CD14-positive monocyte (primary cell): ENCODE measurements around the gene TECPR1. TPM values are rescaled to one million over a fixed set of nuclear protein-coding genes. Genes with fewer than 3 reads are reported as not detected.
A peak's percentile ranks its signal among the peaks of the same experiment; 100 is the strongest.

Experiments used
- DNase-seq, 3 donors: peaks; one replicate each; pipeline ENCODE4 v3.0.0-alpha.2; 2011 to 2022
- H2AFZ ChIP-seq: 2 replicates; pipeline ENCODE4 v1.6.0; 2012; ENCODE audit warnings: mild to moderate bottlenecking, low read depth, low read length, inconsistent platforms; ENCODE audit not compliant: insufficient read depth, poor library complexity, severe bottlenecking
- H3K27ac ChIP-seq, 2 donors: 1 replicate in 1 of 2; 2 replicates in 1 of 2; pipeline ENCODE4 v1.5.1; 2012 to 2013; ENCODE audit warnings: low read length in 2 of 2, control low read depth in 1 of 2, inconsistent platforms in 1 of 2, low read depth in 1 of 2, mild to moderate bottlenecking in 1 of 2
- H3K27me3 ChIP-seq, 2 donors: one replicate each; pipeline versions ENCODE4 v1.6.0 to v1.6.1; 2011 to 2013; ENCODE audit warnings: low read length in 2 of 2; ENCODE audit not compliant: control insufficient read depth in 2 of 2, insufficient read depth in 2 of 2
- H3K36me3 ChIP-seq, 2 donors: replicated peaks in 1 of 2; 1 replicate in 1 of 2; 2 replicates in 1 of 2; pipeline versions ENCODE4 v1.5.1 to v1.6.1; 2012 to 2013; ENCODE audit warnings: low read length in 2 of 2, control low read depth in 1 of 2, inconsistent platforms in 1 of 2, mild to moderate bottlenecking in 1 of 2; ENCODE audit not compliant: insufficient read depth in 2 of 2, control insufficient read depth in 1 of 2
- H3K4me1 ChIP-seq, 2 donors: 1 replicate in 1 of 2; 2 replicates in 1 of 2; pipeline versions ENCODE4 v1.5.1 to v1.6.1; 2012 to 2013; ENCODE audit warnings: low read length in 2 of 2, control low read depth in 1 of 2, inconsistent platforms in 1 of 2, mild to moderate bottlenecking in 1 of 2, moderate library complexity in 1 of 2; ENCODE audit not compliant: insufficient read depth in 2 of 2, control insufficient read depth in 1 of 2
- H3K4me2 ChIP-seq: replicated peaks from 2 replicates; pipeline ENCODE3; 2012; ENCODE audit warnings: low read length, moderate library complexity, mild to moderate bottlenecking; ENCODE audit not compliant: poor library complexity, severe bottlenecking; ENCODE audit errors: extremely low read depth
- H3K4me3 ChIP-seq, 3 experiments: fragments of 200-600 bp in 1 of 3; sonication (generic) in 1 of 3; replicated peaks in 1 of 3; 1 replicate in 2 of 3; 2 replicates in 1 of 3; pipeline ENCODE4 v1.5.1; 2011 to 2013; ENCODE audit warnings: low read length in 3 of 3, mild to moderate bottlenecking in 3 of 3, control low read depth in 2 of 3, low read depth in 2 of 3, inconsistent platforms in 1 of 3, moderate library complexity in 1 of 3
- H3K79me2 ChIP-seq: 2 replicates; pipeline ENCODE4 v1.6.0; 2012; ENCODE audit warnings: mild to moderate bottlenecking, control low read depth, inconsistent platforms, low read length, moderate library complexity; ENCODE audit not compliant: insufficient read depth
- H3K9ac ChIP-seq: 2 replicates; pipeline ENCODE4 v1.6.0; 2017; ENCODE audit warnings: low read length, mild to moderate bottlenecking; ENCODE audit not compliant: insufficient read depth, poor library complexity, severe bottlenecking
- H3K9me3 ChIP-seq, 2 donors: replicated peaks in 1 of 2; 1 replicate in 1 of 2; 2 replicates in 1 of 2; pipeline versions ENCODE4 v1.5.1 to v1.6.1; 2012 to 2013; ENCODE audit warnings: low read length in 2 of 2, control low read depth in 1 of 2; ENCODE audit not compliant: control insufficient read depth in 1 of 2, insufficient read depth in 1 of 2
- H4K20me1 ChIP-seq: 2 replicates; pipeline ENCODE4 v1.6.0; 2012; ENCODE audit warnings: mild to moderate bottlenecking, low read length, control low read depth, moderate library complexity; ENCODE audit not compliant: insufficient read depth
- H3K27ac Mint-ChIP-seq, 7 donors: one replicate each; pipeline ENCODE4 v1.8.0; 2020; ENCODE audit warnings: mild to moderate bottlenecking in 7 of 7, mixed read lengths in 7 of 7, moderate library complexity in 6 of 7, inconsistent platforms in 2 of 7
- H3K27me3 Mint-ChIP-seq, 3 donors: one replicate each; pipeline ENCODE4 v1.8.0; 2021 to 2022; ENCODE audit warnings: low read depth in 3 of 3, mild to moderate bottlenecking in 3 of 3, mixed read lengths in 3 of 3, moderate library complexity in 3 of 3, inconsistent platforms in 1 of 3
- H3K36me3 Mint-ChIP-seq, 2 donors: one replicate each; pipeline ENCODE4 v1.8.0; 2020; ENCODE audit warnings: mixed read lengths in 2 of 2, inconsistent platforms in 1 of 2, mild to moderate bottlenecking in 1 of 2
- H3K4me1 Mint-ChIP-seq: one replicate; pipeline ENCODE4 v1.8.0; 2020; ENCODE audit warnings: mild to moderate bottlenecking, mixed read lengths
- H3K4me3 Mint-ChIP-seq, 2 donors: one replicate each; pipeline ENCODE4 v1.8.0; 2020; ENCODE audit warnings: mild to moderate bottlenecking in 2 of 2, mixed read lengths in 2 of 2, moderate library complexity in 1 of 2
- H3K9me3 Mint-ChIP-seq, 7 donors: one replicate each; pipeline ENCODE4 v1.8.0; 2020 to 2022; ENCODE audit warnings: mixed read lengths in 7 of 7, mild to moderate bottlenecking in 6 of 7, moderate library complexity in 6 of 7, inconsistent platforms in 2 of 7
- WGBS: methylation state at CpG from one replicate; pipeline ENCODE4 v1.1.5; 2013; ENCODE audit warnings: missing lambda C conversion rate; ENCODE audit not compliant: insufficient coverage; 5-methylcytosine and 5-hydroxymethylcytosine counted together
- intact Hi-C, 2 donors: fragments of 100-400 bp; cut with micrococcal nuclease; formaldehyde crosslinking; loops; one replicate each; pipeline versions ENCODE4 v1.15.0 to v1.15.1; 2023
- polyA plus RNA-seq, 3 donors: library from polyadenylated mRNA; depleted of rRNA in 1 of 3; unstranded in 2 of 3; stranded (reverse) in 1 of 3; fragments of 300-500 nt in 2 of 3; fragments of >200 nt in 1 of 3; fragmentation: Illumina TruSeq in 2 of 3; gene quantifications; 1 replicate in 2 of 3; 2 replicates in 1 of 3; pipeline ENCODE4 v1.2.3, GENCODE V29; 2012 to 2021
- TF ChIP-seq, protein P1 (sequence below): fragments of 200-600 bp; IDR thresholded peaks from one replicate; pipeline ENCODE4 v1.8.0; 2022; ENCODE audit warnings: antibody characterized with exemption, mild to moderate bottlenecking

Gene TECPR1
- polyA plus RNA-seq, 3 donors, result 5.7 to 20.0 (median 10.2) TPM

DNA sequence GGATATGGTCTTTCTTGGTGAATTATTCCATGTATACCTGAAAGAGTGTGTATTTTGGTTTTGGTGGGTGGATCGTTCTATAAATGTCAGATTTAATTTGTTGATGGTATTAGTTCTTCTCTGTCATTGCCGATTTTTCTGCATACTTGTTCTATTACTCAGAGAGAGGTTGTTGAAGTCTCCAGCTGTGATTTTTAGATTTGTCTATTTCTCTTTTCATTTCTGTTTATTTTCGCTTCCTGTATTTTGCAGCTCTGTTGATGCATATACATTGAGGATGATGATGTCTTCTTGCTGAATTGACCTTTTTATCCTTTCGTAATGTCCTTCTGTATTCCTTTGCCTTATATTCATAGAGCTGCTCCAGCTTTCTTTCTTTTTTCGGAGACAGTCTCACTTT lies 52.9 kb downstream of the TECPR1 start:
- TF ChIP-seq, protein P1, sequence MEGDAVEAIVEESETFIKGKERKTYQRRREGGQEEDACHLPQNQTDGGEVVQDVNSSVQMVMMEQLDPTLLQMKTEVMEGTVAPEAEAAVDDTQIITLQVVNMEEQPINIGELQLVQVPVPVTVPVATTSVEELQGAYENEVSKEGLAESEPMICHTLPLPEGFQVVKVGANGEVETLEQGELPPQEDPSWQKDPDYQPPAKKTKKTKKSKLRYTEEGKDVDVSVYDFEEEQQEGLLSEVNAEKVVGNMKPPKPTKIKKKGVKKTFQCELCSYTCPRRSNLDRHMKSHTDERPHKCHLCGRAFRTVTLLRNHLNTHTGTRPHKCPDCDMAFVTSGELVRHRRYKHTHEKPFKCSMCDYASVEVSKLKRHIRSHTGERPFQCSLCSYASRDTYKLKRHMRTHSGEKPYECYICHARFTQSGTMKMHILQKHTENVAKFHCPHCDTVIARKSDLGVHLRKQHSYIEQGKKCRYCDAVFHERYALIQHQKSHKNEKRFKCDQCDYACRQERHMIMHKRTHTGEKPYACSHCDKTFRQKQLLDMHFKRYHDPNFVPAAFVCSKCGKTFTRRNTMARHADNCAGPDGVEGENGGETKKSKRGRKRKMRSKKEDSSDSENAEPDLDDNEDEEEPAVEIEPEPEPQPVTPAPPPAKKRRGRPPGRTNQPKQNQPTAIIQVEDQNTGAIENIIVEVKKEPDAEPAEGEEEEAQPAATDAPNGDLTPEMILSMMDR, result no peak
- peaks cover 79% of the 10 kb centered on the region for H4K20me1 ChIP-seq
- H3K9me3 ChIP-seq, result peaks cover 0 to 6% of the 10 kb centered on the region in 2 donors
- peaks cover 10 to 29% (median 19%) of the 10 kb centered on the region in 3 donors for H3K27me3 Mint-ChIP-seq
- no peak overlapping the region for H3K4me3 Mint-ChIP-seq
- no peak overlapping the region for H3K27ac Mint-ChIP-seq
- no peaks in the 10 kb centered on the region for H3K79me2 ChIP-seq
- H3K27ac ChIP-seq, result no peak overlapping the region
- peaks cover 0 to 13% of the 10 kb centered on the region in 2 donors for H3K27me3 ChIP-seq
- intact Hi-C loops, result no loop called here
- no CpG with 5 or more reads among the region's 5 CpGs for WGBS
- H2AFZ ChIP-seq, result no peak overlapping the region
- peaks cover 17 to 38% of the 10 kb centered on the region in 2 donors for H3K36me3 ChIP-seq
- H3K4me1 Mint-ChIP-seq, result peaks cover 17% of the 10 kb centered on the region
- H3K4me2 ChIP-seq, result no peak overlapping the region
- no peak overlapping the region for H3K9ac ChIP-seq
- no peak for DNase-seq
- H3K9me3 Mint-ChIP-seq, result peaks cover 0 to 11% (median 8%) of the 10 kb centered on the region in 7 donors
- H3K36me3 Mint-ChIP-seq, result peaks cover 64 to 65% of the 10 kb centered on the region in 2 donors
- peaks cover 14% of the 10 kb centered on the region in 2 donors for H3K4me1 ChIP-seq
- no peak overlapping the region for H3K4me3 ChIP-seq

GRCh38 chr7:98196706-98197605 lies 55.1 kb downstream of the TECPR1 start:
- peaks cover 27 to 47% of the 10 kb centered on the region in 2 donors for H3K36me3 ChIP-seq
- no peak overlapping the region for H3K27ac ChIP-seq

More at GRCh38 chr7:98196706-98197605, 55.1 kb downstream of the TECPR1 start:
- Histone ChIP-seq H3K79me2 (no peaks in the 10 kb centered on the region), H3K4me3 (no peak overlapping the region), H2AFZ (no peak overlapping the region), H3K4me1 (peaks cover 0 to 2% of the 10 kb centered on the region in 2 donors), H3K27me3 (peaks cover 0 to 7% of the 10 kb centered on the region in 2 donors), H3K4me2 (no peak overlapping the region), H4K20me1 (peaks cover 57% of the 10 kb centered on the region), H3K9me3 (peaks cover 0 to 6% of the 10 kb centered on the region in 2 donors), H3K9ac (no peak overlapping the region)
- H3K27ac Mint-ChIP-seq, result peak overlapping the region in 2 of 7 donors; percentile 20 to 70
- peaks cover 69 to 73% of the 10 kb centered on the region in 2 donors for H3K36me3 Mint-ChIP-seq
- H3K4me1 Mint-ChIP-seq, result peaks cover 8% of the 10 kb centered on the region
- peaks cover 0 to 13% (median 8%) of the 10 kb centered on the region in 7 donors for H3K9me3 Mint-ChIP-seq
- 84% methylated on average over 12 of the region's 16 CpGs for WGBS
- intact Hi-C loops, result no loop called here
- no peak overlapping the region for H3K4me3 Mint-ChIP-seq
- TF ChIP-seq, protein P1, result no peak
- DNase-seq, result no peak
- peaks cover 8 to 20% (median 15%) of the 10 kb centered on the region in 3 donors for H3K27me3 Mint-ChIP-seq
